H1 (cell line): Measurements from ENCODE around the gene CCDC196. TPM values are rescaled to one million over a fixed set of nuclear protein-coding genes. Genes with fewer than 3 reads are reported as not detected.

Experiments
- CTCF ChIA-PET: fragments of 300-600 bp; sonication (Branson Sonifier 250); formaldehyde crosslinking; loops from one replicate; lab custom pipeline; 2021; ENCODE audit not compliant: partially characterized antibody; lab: Charles Lee
- POLR2A ChIA-PET: fragments of 300-600 bp; sonication (Branson Sonifier 250); formaldehyde crosslinking; loops from one replicate; lab custom pipeline; 2021; ENCODE audit warnings: inconsistent platforms; ENCODE audit not compliant: partially characterized antibody; lab: Charles Lee
- DNase-seq, 2 experiments: peaks; one replicate each; pipeline versions ENCODE4 v3.0.0 to v3.0.0-alpha.2; 2010 to 2022; ENCODE audit warnings: low spot score in 2 of 2, low read depth in 1 of 2, mixed read lengths in 1 of 2
- FAIRE-seq: peaks from 2 replicates; lab custom pipeline; 2011; peaks lifted over from hg19 to GRCh38; lab: Jason Lieb, UNC
- H2AFZ ChIP-seq: 2 replicates; pipeline ENCODE4 v1.8.1; 2012; ENCODE audit warnings: low read length, inconsistent platforms
- H2AK5ac ChIP-seq: 2 replicates; pipeline ENCODE4 v1.6.1; 2013; ENCODE audit warnings: low read depth, low read length
- H2BK120ac ChIP-seq: replicated peaks from 2 replicates; pipeline ENCODE3; 2013; ENCODE audit warnings: low read depth, low read length, inconsistent platforms
- H2BK12ac ChIP-seq: 2 replicates; pipeline ENCODE4 v1.6.1; 2013; ENCODE audit warnings: low read depth, low read length
- H2BK15ac ChIP-seq: 2 replicates; pipeline ENCODE4 v1.6.1; 2013; ENCODE audit warnings: low read length
- H2BK20ac ChIP-seq: 2 replicates; pipeline ENCODE4 v1.6.1; 2013; ENCODE audit warnings: low read length
- H2BK5ac ChIP-seq: 2 replicates; pipeline ENCODE4 v1.6.1; 2013; ENCODE audit warnings: low read depth, low read length
- H3K14ac ChIP-seq: 2 replicates; pipeline ENCODE4 v1.6.1; 2013; ENCODE audit warnings: inconsistent platforms; ENCODE audit not compliant: insufficient read length
- H3K18ac ChIP-seq: 2 replicates; pipeline ENCODE4 v1.6.1; 2013; ENCODE audit warnings: low read length; ENCODE audit errors: extremely low read depth
- H3K23ac ChIP-seq: 2 replicates; pipeline ENCODE4 v1.6.1; 2013; ENCODE audit warnings: inconsistent platforms; ENCODE audit not compliant: insufficient read length
- H3K23me2 ChIP-seq: 2 replicates; pipeline ENCODE4 v1.6.1; 2013; ENCODE audit warnings: low read depth, low read length
- H3K27ac ChIP-seq: 2 replicates; pipeline ENCODE4 v1.6.1; 2011; ENCODE audit warnings: low read depth, low read length, inconsistent platforms
- H3K27me3 ChIP-seq, 4 experiments: replicated peaks in 1 of 4; 1 replicate in 1 of 4; 2 replicates in 3 of 4; pipeline versions ENCODE4 v1.6.1 to v1.8.1; 2011 to 2013; ENCODE audit warnings: low read length in 3 of 4, mild to moderate bottlenecking in 3 of 4, inconsistent platforms in 2 of 4, mixed read lengths in 2 of 4, moderate library complexity in 1 of 4; ENCODE audit not compliant: control insufficient read depth in 3 of 4, insufficient read depth in 3 of 4; ENCODE audit errors: extremely low read depth in 1 of 4
- H3K36me3 ChIP-seq, 4 experiments: 2 replicates each; pipeline versions ENCODE4 v1.6.1 to v1.8.1; 2011 to 2013; ENCODE audit warnings: mild to moderate bottlenecking in 4 of 4, low read length in 3 of 4, moderate library complexity in 2 of 4, control low read depth in 1 of 4, inconsistent platforms in 1 of 4; ENCODE audit not compliant: insufficient read depth in 4 of 4, control insufficient read depth in 2 of 4
- H3K4ac ChIP-seq: replicated peaks from 2 replicates; pipeline ENCODE3; 2013; ENCODE audit warnings: low read length, low read depth, mixed read lengths, inconsistent platforms; ENCODE audit not compliant: insufficient read length
- H3K4me1 ChIP-seq, 4 experiments: replicated peaks in 1 of 4; 1 replicate in 1 of 4; 2 replicates in 3 of 4; pipeline versions ENCODE4 v1.6.1 to v1.8.1; 2011 to 2013; ENCODE audit warnings: low read length in 3 of 4, inconsistent platforms in 2 of 4, mixed read lengths in 1 of 4; ENCODE audit not compliant: insufficient read depth in 4 of 4, control insufficient read depth in 3 of 4
- H3K4me2 ChIP-seq, 2 experiments: 2 replicates each; pipeline versions ENCODE4 v1.6.1 to v1.8.1; 2011 to 2013; ENCODE audit warnings: low read depth in 2 of 2, low read length in 2 of 2, control low read depth in 1 of 2, inconsistent platforms in 1 of 2, mild to moderate bottlenecking in 1 of 2; ENCODE audit not compliant: insufficient read depth in 1 of 2
- H3K4me3 ChIP-seq, 4 experiments: fragments of 200-600, 300-600 bp in 1 of 4; sonication (generic), shearing (Covaris generic), sonication (Bioruptor Twin) in 1 of 4; 2 replicates each; pipeline versions ENCODE4 v1.5.1 to v1.8.1; 2011 to 2016; ENCODE audit warnings: low read length in 4 of 4, low read depth in 3 of 4, control low read depth in 2 of 4, inconsistent platforms in 2 of 4, mild to moderate bottlenecking in 2 of 4, mixed read lengths in 1 of 4, moderate library complexity in 1 of 4; ENCODE audit not compliant: insufficient read depth in 2 of 4; ENCODE audit errors: extremely low read depth in 1 of 4
- H3K56ac ChIP-seq: replicated peaks from 2 replicates; pipeline ENCODE3; 2013; ENCODE audit warnings: low read depth, mild to moderate bottlenecking, mixed read lengths, low read length, inconsistent platforms; ENCODE audit not compliant: insufficient read length
- H3K79me1 ChIP-seq: 2 replicates; pipeline ENCODE4 v1.6.1; 2013; ENCODE audit warnings: low read depth, low read length, control low read depth
- H3K79me2 ChIP-seq, 2 experiments: 2 replicates each; pipeline versions ENCODE4 v1.6.1 to v1.8.1; 2012 to 2013; ENCODE audit warnings: low read length in 2 of 2, mild to moderate bottlenecking in 2 of 2, inconsistent platforms in 1 of 2; ENCODE audit not compliant: insufficient read depth in 2 of 2, control insufficient read depth in 1 of 2
- H3K9ac ChIP-seq, 4 experiments: replicated peaks in 1 of 4; 1 replicate in 1 of 4; 2 replicates in 3 of 4; pipeline versions ENCODE4 v1.6.1 to v1.8.1; 2011 to 2013; ENCODE audit warnings: low read depth in 3 of 4, low read length in 3 of 4, control low read depth in 2 of 4, mild to moderate bottlenecking in 2 of 4, moderate library complexity in 2 of 4, inconsistent platforms in 1 of 4; ENCODE audit errors: extremely low read depth in 1 of 4
- H3K9me3 ChIP-seq, 2 experiments: 2 replicates each; pipeline versions ENCODE4 v1.6.1 to v1.8.1; 2012 to 2013; ENCODE audit warnings: mild to moderate bottlenecking in 2 of 2, moderate library complexity in 2 of 2, control low read depth in 1 of 2, inconsistent platforms in 1 of 2, low read depth in 1 of 2, low read length in 1 of 2, mixed read lengths in 1 of 2; ENCODE audit not compliant: insufficient read depth in 2 of 2
- H4K20me1 ChIP-seq, 2 experiments: replicated peaks in 1 of 2; 2 replicates each; pipeline versions ENCODE3 to v1.8.1; 2011 to 2013; ENCODE audit warnings: inconsistent platforms in 2 of 2, low read length in 2 of 2, mild to moderate bottlenecking in 1 of 2; ENCODE audit not compliant: insufficient read depth in 2 of 2, control insufficient read depth in 1 of 2
- H4K5ac ChIP-seq: 2 replicates; pipeline ENCODE4 v1.6.1; 2013; ENCODE audit warnings: low read length, low read depth, mixed read lengths, inconsistent platforms; ENCODE audit not compliant: insufficient read length
- H4K8ac ChIP-seq: 2 replicates; pipeline ENCODE4 v1.8.0; 2013; ENCODE audit warnings: mild to moderate bottlenecking, moderate library complexity, low read length, inconsistent platforms; ENCODE audit not compliant: insufficient read depth; ENCODE audit errors: extremely low read depth
- H4K91ac ChIP-seq: replicated peaks from 2 replicates; pipeline ENCODE3; 2013; ENCODE audit warnings: low read length, mixed read lengths, inconsistent platforms; ENCODE audit not compliant: insufficient read length
- ATF2 ChIP-seq: IDR thresholded peaks from 2 replicates; pipeline ENCODE4 v1.6.1; 2012; ENCODE audit warnings: low read length, inconsistent platforms
- CBX5 ChIP-seq: fragments of 300-800, 300-1000 bp; sonication (generic); IDR thresholded peaks from 2 replicates; pipeline ENCODE4 v1.7.1; 2016; ENCODE audit warnings: antibody characterized with exemption, low read length, low read depth
- CTBP2 ChIP-seq: IDR thresholded peaks from 2 replicates; pipeline ENCODE4 v1.7.0; 2011; ENCODE audit warnings: borderline replicate concordance, mild to moderate bottlenecking, moderate library complexity, mixed read lengths, low read length; ENCODE audit not compliant: insufficient read depth, insufficient read length
- FOSL1 ChIP-seq: IDR thresholded peaks from 2 replicates; pipeline ENCODE4 v1.6.1; 2011; ENCODE audit warnings: mild to moderate bottlenecking, low read depth, low read length, moderate library complexity; ENCODE audit not compliant: insufficient read depth
- MAX ChIP-seq: IDR thresholded peaks from 2 replicates; pipeline ENCODE4 v1.6.1; 2012; ENCODE audit warnings: inconsistent platforms
- NANOG ChIP-seq: IDR thresholded peaks from 2 replicates; pipeline ENCODE4 v1.6.1; 2011; ENCODE audit warnings: low read length, low read depth, mild to moderate bottlenecking, inconsistent platforms; ENCODE audit not compliant: insufficient read depth, poor library complexity, severe bottlenecking
- RNF2 ChIP-seq: fragments of 200-900, 300-1000 bp; sonication (generic); IDR thresholded peaks from 2 replicates; pipeline ENCODE4 v1.7.1; 2016; ENCODE audit warnings: borderline replicate concordance, low read depth, mild to moderate bottlenecking, antibody characterized with exemption, low read length; ENCODE audit not compliant: poor library complexity, severe bottlenecking; ENCODE audit errors: missing control alignments
- SIN3A ChIP-seq, 2 experiments: IDR thresholded peaks in 1 of 2; conservative IDR thresholded peaks in 1 of 2; 2 replicates each; pipeline ENCODE4 v1.6.1; 2011 to 2012; ENCODE audit warnings: low read length in 2 of 2, improper control_type of control experiment in 1 of 2, low read depth in 1 of 2, mild to moderate bottlenecking in 1 of 2
- SIX5 ChIP-seq: IDR thresholded peaks from 2 replicates; pipeline ENCODE4 v1.6.1; 2011; ENCODE audit warnings: mild to moderate bottlenecking, low read depth, low read length
- TEAD4 ChIP-seq: IDR thresholded peaks from 2 replicates; pipeline ENCODE4 v1.6.1; 2012; ENCODE audit warnings: low read depth, low read length, inconsistent platforms, mixed read lengths
- WGBS, 2 experiments: shearing (Covaris generic) in 1 of 2; methylation state at CpG; one replicate each; pipeline versions ENCODE4 v1.1.6 to v1.1.7; 2013 to 2015; ENCODE audit warnings: low lambda C conversion rate in 2 of 2, mixed read lengths in 2 of 2, inconsistent platforms in 1 of 2, low coverage in 1 of 2, missing lambda C conversion rate in 1 of 2; ENCODE audit not compliant: insufficient replicate concordance in 2 of 2, insufficient coverage in 1 of 2, insufficient read length in 1 of 2; ENCODE audit errors: extremely low coverage in 1 of 2, missing lambda C conversion rate in 1 of 2; 5-methylcytosine and 5-hydroxymethylcytosine counted together
- polyA plus RNA-seq, 7 experiments: library from polyadenylated mRNA; depleted of rRNA in 3 of 7; stranded (reverse) in 5 of 7; unstranded in 2 of 7; fragments of >200 nt in 5 of 7; fragments of 200-250 nt in 2 of 7; gene quantifications; 1 replicate in 5 of 7; 2 replicates in 1 of 7; 4 replicates in 1 of 7; pipeline versions ENCODE4 v1.2.1 to v1.2.3, GENCODE V29; 2011 to 2013; ENCODE audit warnings: missing spikeins in 2 of 7, mixed read lengths in 2 of 7
- total RNA-seq: library from RNA; stranded (reverse); fragmentation: NEBNext Ultra II Directional; extraction: Animal tissue kit (Norgen Biotek cat#: 25700); gene quantifications from 2 replicates; pipeline ENCODE4 v1.2.1, GENCODE V29; 2021

Gene CCDC196
- total and polyA plus RNA-seq, 2 of the 8 experiments (the other 6 are each of a cell fraction or from before 2014, with no cell fraction given), result not detected

GRCh38 chr14:66496188-66496807 is 10.1 kb downstream of the CCDC196 start:
- H3K4me2 ChIP-seq, result no peak overlapping the region
- H2BK120ac ChIP-seq, result no peak overlapping the region
- 89% methylated on average over 4 of the region's 4 CpGs; no CpG with 5 or more reads in 1 of the 2 experiments for WGBS, 2 experiments
- H3K9ac ChIP-seq, result no peak overlapping the region
- no peak overlapping the region for H3K14ac ChIP-seq
- no peak overlapping the region for H3K4ac ChIP-seq
- no peak overlapping the region for H3K23ac ChIP-seq
- FAIRE-seq (no peak), DNase-seq (no peak)
- H2BK15ac ChIP-seq, result no peak overlapping the region
- H2BK5ac ChIP-seq, result no peak overlapping the region
- no peaks in the 10 kb centered on the region for H3K36me3 ChIP-seq
- H3K79me2 ChIP-seq, result no peaks in the 10 kb centered on the region
- no peak overlapping the region for H4K8ac ChIP-seq
- H3K56ac ChIP-seq, result no peak overlapping the region
- no peaks in the 10 kb centered on the region for H3K23me2 ChIP-seq
- H3K27me3 ChIP-seq, result no peaks in the 10 kb centered on the region
- H3K4me1 ChIP-seq, result no peaks in the 10 kb centered on the region
- no peaks in the 10 kb centered on the region for H4K20me1 ChIP-seq
- no peak overlapping the region for H4K5ac ChIP-seq
- no peak overlapping the region for H2AFZ ChIP-seq
- H4K91ac ChIP-seq, result no peak overlapping the region
- no peak overlapping the region for H3K27ac ChIP-seq
- H3K79me1 ChIP-seq, result no peaks in the 10 kb centered on the region
- no peak overlapping the region for H3K4me3 ChIP-seq
- H2BK12ac ChIP-seq, result no peak overlapping the region
- H2BK20ac ChIP-seq, result no peak overlapping the region
- POLR2A ChIA-PET, result interaction anchor here (1.3 kb wide), 1 partner anchor 12 kb away, joined by 3 read pairs; the partner anchor contains the start of gene GPHN
- no peak overlapping the region for H2AK5ac ChIP-seq
- CTCF ChIA-PET, result interaction anchor here (0.7 to 1.9 kb wide), 6 partner anchors 14 to 166 kb away, joined by 3 to 5 read pairs (median 4); no protein-coding TSS in a partner anchor
- H3K18ac ChIP-seq, result no peak overlapping the region
- no peaks in the 10 kb centered on the region for H3K9me3 ChIP-seq
- TF ChIP-seq NANOG (no peak), MAX (no peak), SIN3A (conservative IDR thresholded peaks at IDR 0.05 in 1 of 2, IDR thresholded peaks at IDR 0.05 in 1 of 2; ENCODE audit: low read depth in 1 of 2, low read length in 2 of 2) (no peak), RNF2 (no peak), TEAD4 (no peak), CBX5 (no peak), FOSL1 (no peak), CTBP2 (no peak), SIX5 (no peak), ATF2 (no peak)
